K562 (cell line): Measurements from ENCODE around the gene VPS13D. TPM values are rescaled to one million over a fixed set of nuclear protein-coding genes. Genes with fewer than 3 reads are reported as not detected.

Experiments used
- GABPB1 ChIP-seq: sonication (generic); formaldehyde crosslinking; IDR thresholded peaks from 2 replicates; pipeline ENCODE4 v1.8.0; 2022; ENCODE audit warnings: mild to moderate bottlenecking, missing genetic modification reagents
- GATAD2B ChIP-seq: fragments of 450-650 bp; IDR thresholded peaks from 2 replicates; pipeline ENCODE4 v1.6.1; 2017; ENCODE audit warnings: mild to moderate bottlenecking, borderline replicate concordance
- KDM4B ChIP-seq, 2 experiments: fragments of 450-650 bp in 1 of 2; sonication (generic) in 1 of 2; IDR thresholded peaks; 2 replicates each; pipeline ENCODE4 v1.6.1; 2016 to 2017; ENCODE audit warnings: borderline replicate concordance in 2 of 2, antibody characterized with exemption in 1 of 2, low read depth in 1 of 2, mild to moderate bottlenecking in 1 of 2
- KLF1 ChIP-seq: fragments of 450-650 bp; IDR thresholded peaks from 2 replicates; pipeline ENCODE4 v1.6.1; 2016; ENCODE audit warnings: missing genetic modification characterization, missing compliant biosample characterization
- MYC ChIP-seq, 2 experiments: fragments of 250-450 bp in 1 of 2; sonication (Bioruptor Pico) in 1 of 2; IDR thresholded peaks; 2 replicates each; pipeline versions ENCODE4 v1.5.1 to v1.6.1; 2012 to 2021; ENCODE audit warnings: low read depth in 2 of 2, borderline replicate concordance in 1 of 2, improper control_type of control experiment in 1 of 2, low read length in 1 of 2, mild to moderate bottlenecking in 1 of 2, moderate library complexity in 1 of 2
- TGIF2 ChIP-seq: sonication (generic); formaldehyde crosslinking; IDR thresholded peaks from 2 replicates; pipeline ENCODE4 v1.8.1; 2022; ENCODE audit warnings: mild to moderate bottlenecking, missing genetic modification reagents, moderate library complexity
- polyA plus RNA-seq, 8 experiments: library from polyadenylated mRNA; depleted of rRNA in 4 of 8; stranded (reverse) in 5 of 8; unstranded in 3 of 8; fragments of >200 nt; fragmentation: Nextera tagmentation in 2 of 8; fragmentation: Illumina TruSeq in 1 of 8; extraction: Ambion mirVana in 2 of 8; extraction: Trizol in 1 of 8; gene quantifications; 2 replicates each; pipeline versions ENCODE4 v1.2.1 to v1.2.3, GENCODE V29; 2011 to 2014; ENCODE audit warnings: inconsistent platforms in 1 of 8, missing spikeins in 1 of 8
- total RNA-seq, 7 experiments: library from RNA; depleted of rRNA in 6 of 7; stranded (reverse); fragments of >200 nt in 6 of 7; fragmentation: Illumina TruSeq in 2 of 7; extraction: Trizol in 2 of 7; gene quantifications; 2 replicates each; pipeline versions ENCODE4 v1.2.1 to v1.2.3, GENCODE V29; 2011 to 2021; ENCODE audit warnings: low replicate concordance in 1 of 7
- TF ChIP-seq, protein P1 (sequence below): sonication (generic); formaldehyde crosslinking; IDR thresholded peaks from 2 replicates; pipeline ENCODE4 v1.8.0; 2022; ENCODE audit warnings: missing genetic modification reagents, mild to moderate bottlenecking, moderate library complexity, borderline replicate concordance
- TF ChIP-seq, protein P2 (sequence below): sonication (generic); formaldehyde crosslinking; IDR thresholded peaks from 2 replicates; pipeline ENCODE4 v1.8.0; 2022; ENCODE audit warnings: mild to moderate bottlenecking, missing genetic modification reagents, borderline replicate concordance
- TF ChIP-seq, protein P3 (sequence below): sonication (generic); formaldehyde crosslinking; IDR thresholded peaks from 2 replicates; pipeline ENCODE4 v1.8.1; 2023; ENCODE audit warnings: missing genetic modification reagents, mild to moderate bottlenecking, borderline replicate concordance
- TF ChIP-seq, protein P4 (sequence below): fragments of 450-650 bp; IDR thresholded peaks from 2 replicates; pipeline ENCODE4 v1.6.1; 2016; ENCODE audit warnings: borderline replicate concordance
- TF ChIP-seq, protein P5 (sequence below): IDR thresholded peaks from 2 replicates; pipeline ENCODE4 v1.6.1; 2016; ENCODE audit warnings: missing genetic modification characterization, missing compliant biosample characterization
- TF ChIP-seq, protein P6 (sequence below): fragments of 450-650 bp; IDR thresholded peaks from 2 replicates; pipeline ENCODE4 v1.6.1; 2016; ENCODE audit warnings: low read depth, mild to moderate bottlenecking, moderate library complexity

The VPS13D gene
- total and polyA plus RNA-seq, 9 of the 15 experiments (the other 6 are each of a cell fraction or from before 2014, with no cell fraction given), result 6.1 to 51.5 (median 38.5) TPM

DNA sequence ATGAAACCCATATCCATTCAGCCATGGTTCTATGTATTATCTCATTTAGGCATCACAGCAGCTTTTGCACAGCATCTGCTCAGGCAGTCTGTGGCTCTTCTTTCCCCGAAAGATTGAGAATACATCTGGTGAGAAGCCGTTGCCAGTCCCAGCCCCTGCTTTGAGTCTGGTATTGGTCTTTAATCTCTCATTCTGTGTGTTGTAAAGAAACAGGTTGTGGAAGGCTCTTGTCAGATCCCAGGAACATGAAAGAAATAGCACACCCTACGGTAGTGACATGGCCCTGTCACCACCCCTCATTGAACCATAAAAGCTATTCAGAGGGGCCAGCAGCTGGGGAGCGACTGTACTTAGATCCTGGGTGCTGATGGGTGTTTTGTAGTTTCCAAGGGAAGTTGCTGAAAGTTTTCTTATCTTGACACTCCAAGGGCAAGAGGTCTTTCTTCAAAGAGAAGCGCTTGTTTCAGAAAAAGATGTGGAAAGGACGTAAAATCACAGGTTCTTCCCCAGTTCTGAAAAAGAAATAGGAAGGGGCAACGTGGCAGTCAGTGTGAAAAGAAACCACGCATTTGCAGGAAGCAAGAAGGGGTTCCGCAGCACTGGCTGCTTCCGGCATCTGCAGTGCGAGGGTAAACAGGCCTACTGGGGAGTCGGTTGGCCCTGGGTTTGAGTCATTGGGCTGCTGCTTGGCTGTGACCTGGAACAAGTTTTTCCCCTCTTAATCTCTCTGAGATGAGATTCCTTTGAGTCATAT is 243.1 kb downstream of the VPS13D start (continued):
- no peak for TF ChIP-seq TGIF2 (CRISPR knock-in tag)
- TF ChIP-seq KLF1 (tag), result no peak
- no peak for TF ChIP-seq KDM4B (IDR thresholded peaks at IDR 0.05; ENCODE audit: borderline replicate concordance in 2 of 2, low read depth in 1 of 2)
- TF ChIP-seq, protein P1, sequence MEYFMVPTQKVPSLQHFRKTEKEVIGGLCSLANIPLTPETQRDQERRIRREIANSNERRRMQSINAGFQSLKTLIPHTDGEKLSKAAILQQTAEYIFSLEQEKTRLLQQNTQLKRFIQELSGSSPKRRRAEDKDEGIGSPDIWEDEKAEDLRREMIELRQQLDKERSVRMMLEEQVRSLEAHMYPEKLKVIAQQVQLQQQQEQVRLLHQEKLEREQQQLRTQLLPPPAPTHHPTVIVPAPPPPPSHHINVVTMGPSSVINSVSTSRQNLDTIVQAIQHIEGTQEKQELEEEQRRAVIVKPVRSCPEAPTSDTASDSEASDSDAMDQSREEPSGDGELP (CRISPR knock-in tag), result peak; percentile 54; the same call in 1 of the 2 replicates
- TF ChIP-seq, protein P2, sequence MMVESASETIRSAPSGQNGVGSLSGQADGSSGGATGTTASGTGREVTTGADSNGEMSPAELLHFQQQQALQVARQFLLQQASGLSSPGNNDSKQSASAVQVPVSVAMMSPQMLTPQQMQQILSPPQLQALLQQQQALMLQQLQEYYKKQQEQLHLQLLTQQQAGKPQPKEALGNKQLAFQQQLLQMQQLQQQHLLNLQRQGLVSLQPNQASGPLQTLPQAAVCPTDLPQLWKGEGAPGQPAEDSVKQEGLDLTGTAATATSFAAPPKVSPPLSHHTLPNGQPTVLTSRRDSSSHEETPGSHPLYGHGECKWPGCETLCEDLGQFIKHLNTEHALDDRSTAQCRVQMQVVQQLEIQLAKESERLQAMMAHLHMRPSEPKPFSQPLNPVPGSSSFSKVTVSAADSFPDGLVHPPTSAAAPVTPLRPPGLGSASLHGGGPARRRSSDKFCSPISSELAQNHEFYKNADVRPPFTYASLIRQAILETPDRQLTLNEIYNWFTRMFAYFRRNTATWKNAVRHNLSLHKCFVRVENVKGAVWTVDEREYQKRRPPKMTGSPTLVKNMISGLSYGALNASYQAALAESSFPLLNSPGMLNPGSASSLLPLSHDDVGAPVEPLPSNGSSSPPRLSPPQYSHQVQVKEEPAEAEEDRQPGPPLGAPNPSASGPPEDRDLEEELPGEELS (CRISPR knock-in tag), result no peak
- no peak for TF ChIP-seq GABPB1 (CRISPR knock-in tag)
- TF ChIP-seq, protein P3, sequence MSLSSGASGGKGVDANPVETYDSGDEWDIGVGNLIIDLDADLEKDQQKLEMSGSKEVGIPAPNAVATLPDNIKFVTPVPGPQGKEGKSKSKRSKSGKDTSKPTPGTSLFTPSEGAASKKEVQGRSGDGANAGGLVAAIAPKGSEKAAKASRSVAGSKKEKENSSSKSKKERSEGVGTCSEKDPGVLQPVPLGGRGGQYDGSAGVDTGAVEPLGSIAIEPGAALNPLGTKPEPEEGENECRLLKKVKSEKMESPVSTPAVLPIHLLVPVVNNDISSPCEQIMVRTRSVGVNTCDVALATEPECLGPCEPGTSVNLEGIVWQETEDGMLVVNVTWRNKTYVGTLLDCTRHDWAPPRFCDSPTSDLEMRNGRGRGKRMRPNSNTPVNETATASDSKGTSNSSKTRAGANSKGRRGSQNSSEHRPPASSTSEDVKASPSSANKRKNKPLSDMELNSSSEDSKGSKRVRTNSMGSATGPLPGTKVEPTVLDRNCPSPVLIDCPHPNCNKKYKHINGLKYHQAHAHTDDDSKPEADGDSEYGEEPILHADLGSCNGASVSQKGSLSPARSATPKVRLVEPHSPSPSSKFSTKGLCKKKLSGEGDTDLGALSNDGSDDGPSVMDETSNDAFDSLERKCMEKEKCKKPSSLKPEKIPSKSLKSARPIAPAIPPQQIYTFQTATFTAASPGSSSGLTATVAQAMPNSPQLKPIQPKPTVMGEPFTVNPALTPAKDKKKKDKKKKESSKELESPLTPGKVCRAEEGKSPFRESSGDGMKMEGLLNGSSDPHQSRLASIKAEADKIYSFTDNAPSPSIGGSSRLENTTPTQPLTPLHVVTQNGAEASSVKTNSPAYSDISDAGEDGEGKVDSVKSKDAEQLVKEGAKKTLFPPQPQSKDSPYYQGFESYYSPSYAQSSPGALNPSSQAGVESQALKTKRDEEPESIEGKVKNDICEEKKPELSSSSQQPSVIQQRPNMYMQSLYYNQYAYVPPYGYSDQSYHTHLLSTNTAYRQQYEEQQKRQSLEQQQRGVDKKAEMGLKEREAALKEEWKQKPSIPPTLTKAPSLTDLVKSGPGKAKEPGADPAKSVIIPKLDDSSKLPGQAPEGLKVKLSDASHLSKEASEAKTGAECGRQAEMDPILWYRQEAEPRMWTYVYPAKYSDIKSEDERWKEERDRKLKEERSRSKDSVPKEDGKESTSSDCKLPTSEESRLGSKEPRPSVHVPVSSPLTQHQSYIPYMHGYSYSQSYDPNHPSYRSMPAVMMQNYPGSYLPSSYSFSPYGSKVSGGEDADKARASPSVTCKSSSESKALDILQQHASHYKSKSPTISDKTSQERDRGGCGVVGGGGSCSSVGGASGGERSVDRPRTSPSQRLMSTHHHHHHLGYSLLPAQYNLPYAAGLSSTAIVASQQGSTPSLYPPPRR (CRISPR knock-in tag), result no peak
- no peak for TF ChIP-seq GATAD2B
- TF ChIP-seq, protein P4, sequence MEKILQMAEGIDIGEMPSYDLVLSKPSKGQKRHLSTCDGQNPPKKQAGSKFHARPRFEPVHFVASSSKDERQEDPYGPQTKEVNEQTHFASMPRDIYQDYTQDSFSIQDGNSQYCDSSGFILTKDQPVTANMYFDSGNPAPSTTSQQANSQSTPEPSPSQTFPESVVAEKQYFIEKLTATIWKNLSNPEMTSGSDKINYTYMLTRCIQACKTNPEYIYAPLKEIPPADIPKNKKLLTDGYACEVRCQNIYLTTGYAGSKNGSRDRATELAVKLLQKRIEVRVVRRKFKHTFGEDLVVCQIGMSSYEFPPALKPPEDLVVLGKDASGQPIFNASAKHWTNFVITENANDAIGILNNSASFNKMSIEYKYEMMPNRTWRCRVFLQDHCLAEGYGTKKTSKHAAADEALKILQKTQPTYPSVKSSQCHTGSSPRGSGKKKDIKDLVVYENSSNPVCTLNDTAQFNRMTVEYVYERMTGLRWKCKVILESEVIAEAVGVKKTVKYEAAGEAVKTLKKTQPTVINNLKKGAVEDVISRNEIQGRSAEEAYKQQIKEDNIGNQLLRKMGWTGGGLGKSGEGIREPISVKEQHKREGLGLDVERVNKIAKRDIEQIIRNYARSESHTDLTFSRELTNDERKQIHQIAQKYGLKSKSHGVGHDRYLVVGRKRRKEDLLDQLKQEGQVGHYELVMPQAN, result no peak
- TF ChIP-seq, protein P5, sequence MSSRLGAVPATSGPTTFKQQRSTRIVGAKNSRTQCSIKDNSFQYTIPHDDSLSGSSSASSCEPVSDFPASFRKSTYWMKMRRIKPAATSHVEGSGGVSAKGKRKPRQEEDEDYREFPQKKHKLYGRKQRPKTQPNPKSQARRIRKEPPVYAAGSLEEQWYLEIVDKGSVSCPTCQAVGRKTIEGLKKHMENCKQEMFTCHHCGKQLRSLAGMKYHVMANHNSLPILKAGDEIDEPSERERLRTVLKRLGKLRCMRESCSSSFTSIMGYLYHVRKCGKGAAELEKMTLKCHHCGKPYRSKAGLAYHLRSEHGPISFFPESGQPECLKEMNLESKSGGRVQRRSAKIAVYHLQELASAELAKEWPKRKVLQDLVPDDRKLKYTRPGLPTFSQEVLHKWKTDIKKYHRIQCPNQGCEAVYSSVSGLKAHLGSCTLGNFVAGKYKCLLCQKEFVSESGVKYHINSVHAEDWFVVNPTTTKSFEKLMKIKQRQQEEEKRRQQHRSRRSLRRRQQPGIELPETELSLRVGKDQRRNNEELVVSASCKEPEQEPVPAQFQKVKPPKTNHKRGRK (tag), result no peak
- TF ChIP-seq MYC (IDR thresholded peaks at IDR 0.05; ENCODE audit: low read depth, low read length), result 0 out of 2 replicates have a peak, but pooled peaks have one; percentile 10
- no peak for TF ChIP-seq MYC (CRISPR knock-in tag; IDR thresholded peaks at IDR 0.05; ENCODE audit: borderline replicate concordance, low read depth)
- TF ChIP-seq, protein P6, sequence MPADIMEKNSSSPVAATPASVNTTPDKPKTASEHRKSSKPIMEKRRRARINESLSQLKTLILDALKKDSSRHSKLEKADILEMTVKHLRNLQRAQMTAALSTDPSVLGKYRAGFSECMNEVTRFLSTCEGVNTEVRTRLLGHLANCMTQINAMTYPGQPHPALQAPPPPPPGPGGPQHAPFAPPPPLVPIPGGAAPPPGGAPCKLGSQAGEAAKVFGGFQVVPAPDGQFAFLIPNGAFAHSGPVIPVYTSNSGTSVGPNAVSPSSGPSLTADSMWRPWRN, result no peak
